Endodermal cell (in vitro differentiated cells): ENCODE data around the gene MAP6. TPM values are rescaled to one million over a fixed set of nuclear protein-coding genes. Genes with fewer than 3 reads are reported as not detected.
A peak's percentile ranks its signal among the peaks of the same experiment; 100 is the strongest.

Experiments
- DNase-seq: peaks from one replicate; pipeline ENCODE4 v3.0.0-alpha.2; 2017
- H3K27ac ChIP-seq: 2 replicates; pipeline ENCODE4 v1.5.1; 2013; ENCODE audit warnings: mild to moderate bottlenecking, low read depth, low read length, moderate library complexity
- H3K27me3 ChIP-seq: 2 replicates; pipeline ENCODE4 v1.6.1; 2013; ENCODE audit warnings: mild to moderate bottlenecking, low read length, moderate library complexity; ENCODE audit not compliant: insufficient read depth, control insufficient read depth, poor library complexity, severe bottlenecking
- H3K36me3 ChIP-seq: 2 replicates; pipeline ENCODE4 v1.7.0; 2013; ENCODE audit warnings: mild to moderate bottlenecking, low read length, moderate library complexity; ENCODE audit not compliant: control insufficient read depth, insufficient read depth
- H3K4me1 ChIP-seq: one replicate; pipeline ENCODE4 v1.7.0; 2013; ENCODE audit warnings: low read length; ENCODE audit not compliant: control insufficient read depth, insufficient read depth
- H3K4me3 ChIP-seq: 2 replicates; pipeline ENCODE4 v1.5.1; 2013; ENCODE audit warnings: mild to moderate bottlenecking, low read length, moderate library complexity
- H3K9ac ChIP-seq: 2 replicates; pipeline ENCODE4 v1.6.1; 2013; ENCODE audit warnings: mild to moderate bottlenecking, low read length, moderate library complexity; ENCODE audit not compliant: poor library complexity, severe bottlenecking; ENCODE audit errors: extremely low read depth
- H3K9me3 ChIP-seq: 2 replicates; pipeline ENCODE4 v1.6.1; 2013; ENCODE audit warnings: mild to moderate bottlenecking, low read length, moderate library complexity; ENCODE audit not compliant: control insufficient read depth
- H3K27ac Mint-ChIP-seq: 2 replicates; pipeline ENCODE4 v1.8.0; 2020; ENCODE audit warnings: mixed read lengths
- H3K27me3 Mint-ChIP-seq: 2 replicates; pipeline ENCODE4 v1.8.0; 2021; ENCODE audit warnings: mild to moderate bottlenecking, mixed read lengths; ENCODE audit not compliant: insufficient read depth
- H3K36me3 Mint-ChIP-seq: 2 replicates; pipeline ENCODE4 v1.8.0; 2020; ENCODE audit warnings: low read depth, mixed read lengths
- H3K4me1 Mint-ChIP-seq: 2 replicates; pipeline ENCODE4 v1.8.0; 2020; ENCODE audit warnings: mixed read lengths
- H3K4me3 Mint-ChIP-seq: 2 replicates; pipeline ENCODE4 v1.8.0; 2020; ENCODE audit warnings: mild to moderate bottlenecking, moderate library complexity, mixed read lengths
- H3K9me3 Mint-ChIP-seq: 2 replicates; pipeline ENCODE4 v1.8.0; 2020; ENCODE audit warnings: mild to moderate bottlenecking, mixed read lengths
- CTCF ChIP-seq: fragments of 200-600 bp; sonication (generic); conservative IDR thresholded peaks from 2 replicates; pipeline ENCODE4 v1.5.0; 2021; ENCODE audit warnings: antibody characterized with exemption, mild to moderate bottlenecking
- WGBS, 2 experiments: methylation state at CpG; one replicate each; pipeline versions ENCODE4 v1.1.5 to v1.1.7; 2013; ENCODE audit warnings: missing lambda C conversion rate in 2 of 2, mixed read lengths in 1 of 2; ENCODE audit not compliant: insufficient coverage in 1 of 2, insufficient read length in 1 of 2; 5-methylcytosine and 5-hydroxymethylcytosine counted together
- total RNA-seq, 2 donors: library from RNA; stranded (reverse); fragmentation: NEBNext Ultra II Directional in 1 of 2; extraction: Animal tissue kit (Norgen Biotek cat#: 25700) in 1 of 2; gene quantifications; 2 replicates in 1 of 2; 3 replicates in 1 of 2; pipeline ENCODE4 v1.2.1, GENCODE V29; 2021

MAP6 gene
- total RNA-seq, 2 donors from 2014 or later = 1.9 to 4.2 TPM

GRCh38 chr11:75632450-75632849 is 36.4 kb downstream of the MAP6 start:
- H3K4me1 Mint-ChIP-seq = peaks cover 33% of the 10 kb centered on the region
- no peak overlapping the region for H3K9ac ChIP-seq
- H3K4me3 Mint-ChIP-seq = no peak overlapping the region
- peaks cover 2% of the 10 kb centered on the region for H3K27me3 Mint-ChIP-seq
- H3K9me3 ChIP-seq = no peaks in the 10 kb centered on the region
- DNase-seq = no peak
- no peaks in the 10 kb centered on the region for H3K36me3 ChIP-seq
- H3K36me3 Mint-ChIP-seq = no peaks in the 10 kb centered on the region
- TF ChIP-seq CTCF = no peak
- H3K4me1 ChIP-seq = peaks cover 16% of the 10 kb centered on the region
- no peak overlapping the region for H3K27ac Mint-ChIP-seq
- H3K27ac ChIP-seq = no peak overlapping the region
- WGBS, 2 experiments = 100% methylated on average over 2 of the region's 2 CpGs; no CpG with 5 or more reads in 1 of the 2 experiments
- no peaks in the 10 kb centered on the region for H3K9me3 Mint-ChIP-seq
- H3K27me3 ChIP-seq = no peaks in the 10 kb centered on the region
- H3K4me3 ChIP-seq = no peak overlapping the region

GRCh38 chr11:75631086-75631730 is 37.6 kb downstream of the MAP6 start:
- no peaks in the 10 kb centered on the region for H3K9me3 ChIP-seq

GRCh38 chr11:75627906-75628668 is 40.8 kb downstream of the MAP6 start:
- H3K4me1 ChIP-seq = no peaks in the 10 kb centered on the region
- peaks cover 12% of the 10 kb centered on the region for H3K4me1 Mint-ChIP-seq
- no peak overlapping the region for H3K4me3 ChIP-seq
- H3K9ac ChIP-seq = no peak overlapping the region
- H3K4me3 Mint-ChIP-seq = no peak overlapping the region
- peak; percentile 73 for DNase-seq
- no peak for TF ChIP-seq CTCF
- no peaks in the 10 kb centered on the region for H3K27me3 ChIP-seq
- WGBS, 2 experiments = 66 to 86% methylated on average over 7 to 10 of the region's 11 CpGs
- H3K36me3 Mint-ChIP-seq = no peaks in the 10 kb centered on the region
- no peaks in the 10 kb centered on the region for H3K9me3 ChIP-seq
- no peaks in the 10 kb centered on the region for H3K36me3 ChIP-seq
- no peak overlapping the region for H3K27ac Mint-ChIP-seq
- no peaks in the 10 kb centered on the region for H3K9me3 Mint-ChIP-seq
- H3K27ac ChIP-seq = peak overlapping the region; percentile 56
- peaks cover 2% of the 10 kb centered on the region for H3K27me3 Mint-ChIP-seq

More at GRCh38 chr11:75631086-75631730, 37.6 kb downstream of the MAP6 start:
- no peaks in the 10 kb centered on the region for H3K36me3 ChIP-seq
- Mint-ChIP-seq H3K27ac (no peak overlapping the region), H3K4me3 (no peak overlapping the region), H3K4me1 (peaks cover 33% of the 10 kb centered on the region), H3K27me3 (peaks cover 2% of the 10 kb centered on the region), H3K9me3 (no peaks in the 10 kb centered on the region), H3K36me3 (no peaks in the 10 kb centered on the region)
- peaks cover 16% of the 10 kb centered on the region for H3K4me1 ChIP-seq
- H3K27ac ChIP-seq = no peak overlapping the region
- H3K4me3 ChIP-seq = no peak overlapping the region
- no peaks in the 10 kb centered on the region for H3K27me3 ChIP-seq
- H3K9ac ChIP-seq = no peak overlapping the region
- 85 to 100% methylated on average over 1 to 2 of the region's 2 CpGs for WGBS, 2 experiments
- no peak for DNase-seq
- no peak for TF ChIP-seq CTCF
